WTC11 (cell line): ENCODE results near the gene MYPN. TPM values are rescaled to one million over a fixed set of nuclear protein-coding genes. Genes with fewer than 3 reads are reported as not detected.

ENCODE experiments used
- ATAC-seq: fragments of 200-7000 bp; cut with Tn5 transposase; 2 replicates; pipeline ENCODE4 v1.10.0; 2021; ENCODE audit warnings: mild to moderate bottlenecking, moderate library complexity
- CTCF ChIA-PET: fragments of 300-600 bp; sonication (Branson Sonifier 250); formaldehyde crosslinking; loops from one replicate; lab custom pipeline; 2021; ENCODE audit warnings: antibody characterized with exemption; lab: Charles Lee
- POLR2A ChIA-PET: fragments of 350-600 bp; sonication (Branson Sonifier 250); formaldehyde crosslinking; loops from one replicate; lab custom pipeline; 2021; ENCODE audit warnings: antibody characterized with exemption; lab: Charles Lee
- DNase-seq: peaks from one replicate; pipeline ENCODE4 v3.0.0; 2021; ENCODE audit warnings: low spot score
- H3K27ac Mint-ChIP-seq: 2 replicates; pipeline ENCODE4 v1.8.0; 2021; ENCODE audit warnings: mixed read lengths
- H3K27me3 Mint-ChIP-seq: 2 replicates; pipeline ENCODE4 v1.8.0; 2021; ENCODE audit warnings: low read depth, mild to moderate bottlenecking, moderate library complexity, mixed read lengths
- H3K36me3 Mint-ChIP-seq: 2 replicates; pipeline ENCODE4 v1.8.0; 2021; ENCODE audit warnings: mixed read lengths
- H3K4me1 Mint-ChIP-seq: 2 replicates; pipeline ENCODE4 v1.8.0; 2022; ENCODE audit warnings: mixed read lengths
- H3K4me3 Mint-ChIP-seq: 2 replicates; pipeline ENCODE4 v1.8.0; 2021; ENCODE audit warnings: mild to moderate bottlenecking, moderate library complexity, mixed read lengths
- H3K9me3 Mint-ChIP-seq: 2 replicates; pipeline ENCODE4 v1.8.0; 2021; ENCODE audit warnings: mixed read lengths
- CBFB ChIP-seq: sonication (generic); formaldehyde crosslinking; IDR thresholded peaks from 2 replicates; pipeline ENCODE4 v1.8.1; 2022; ENCODE audit warnings: mild to moderate bottlenecking, low read depth, missing genetic modification reagents
- CREM ChIP-seq: sonication (generic); formaldehyde crosslinking; IDR thresholded peaks from 2 replicates; pipeline ENCODE4 v1.8.1; 2022; ENCODE audit warnings: mild to moderate bottlenecking, missing genetic modification reagents, moderate library complexity
- FOXP1 ChIP-seq: sonication (generic); formaldehyde crosslinking; IDR thresholded peaks from 2 replicates; pipeline ENCODE4 v1.8.0; 2022; ENCODE audit warnings: missing genetic modification reagents, mild to moderate bottlenecking, moderate library complexity, borderline replicate concordance
- GABPB1 ChIP-seq: sonication (generic); formaldehyde crosslinking; IDR thresholded peaks from 2 replicates; pipeline ENCODE4 v1.8.1; 2023; ENCODE audit warnings: mild to moderate bottlenecking, missing genetic modification reagents
- HMGA2 ChIP-seq: fragments of 250-450 bp; sonication (Bioruptor Pico); IDR thresholded peaks from 2 replicates; pipeline ENCODE4 v1.4.0; 2021; ENCODE audit warnings: mild to moderate bottlenecking, moderate library complexity
- KAT7 ChIP-seq: sonication (generic); formaldehyde crosslinking; IDR thresholded peaks from 2 replicates; pipeline ENCODE4 v1.8.1; 2023; ENCODE audit warnings: missing genetic modification reagents, mild to moderate bottlenecking, borderline replicate concordance
- TCF7 ChIP-seq: sonication (generic); formaldehyde crosslinking; IDR thresholded peaks from 2 replicates; pipeline ENCODE4 v1.8.0; 2022; ENCODE audit warnings: mild to moderate bottlenecking, low read depth, missing genetic modification reagents, moderate library complexity
- ZNF219 ChIP-seq: sonication (generic); formaldehyde crosslinking; IDR thresholded peaks from 2 replicates; pipeline ENCODE4 v1.8.0; 2023; ENCODE audit warnings: missing genetic modification reagents, mild to moderate bottlenecking, borderline replicate concordance
- ZNF423 ChIP-seq: fragments of 250-450 bp; sonication (Bioruptor Pico); IDR thresholded peaks from 2 replicates; pipeline ENCODE4 v2.1.2; 2022; ENCODE audit warnings: mild to moderate bottlenecking, moderate library complexity
- total RNA-seq: library from RNA; stranded (reverse); gene quantifications from 3 replicates; pipeline ENCODE4 v1.2.3, GENCODE V29; 2021
- TF ChIP-seq, protein P1 (sequence below): fragments of 250-450 bp; sonication (Bioruptor Pico); IDR thresholded peaks from 2 replicates; pipeline ENCODE4 v1.9.0; 2021; ENCODE audit warnings: mild to moderate bottlenecking
- TF ChIP-seq, protein P2 (sequence below): fragments of 250-450 bp; sonication (Bioruptor Pico); conservative IDR thresholded peaks from 2 replicates; pipeline ENCODE4 v1.9.0; 2021; ENCODE audit warnings: mild to moderate bottlenecking
- TF ChIP-seq, protein P3 (sequence below): fragments of 250-450 bp; sonication (Bioruptor Pico); IDR thresholded peaks from 2 replicates; pipeline ENCODE4 v1.9.0; 2021; ENCODE audit warnings: mild to moderate bottlenecking, borderline replicate concordance
- TF ChIP-seq, protein P4 (sequence below): sonication (generic); formaldehyde crosslinking; IDR thresholded peaks from 2 replicates; pipeline ENCODE4 v1.8.1; 2022; ENCODE audit warnings: low read depth, mild to moderate bottlenecking, moderate library complexity, missing genetic modification reagents, borderline replicate concordance
- TF ChIP-seq, protein P5 (sequence below): sonication (generic); formaldehyde crosslinking; IDR thresholded peaks from 2 replicates; pipeline ENCODE4 v1.8.1; 2022; ENCODE audit warnings: low read depth, missing genetic modification reagents, borderline replicate concordance

Gene MYPN
- total RNA-seq, 1 experiment from 2014 or later = not detected

DNA sequence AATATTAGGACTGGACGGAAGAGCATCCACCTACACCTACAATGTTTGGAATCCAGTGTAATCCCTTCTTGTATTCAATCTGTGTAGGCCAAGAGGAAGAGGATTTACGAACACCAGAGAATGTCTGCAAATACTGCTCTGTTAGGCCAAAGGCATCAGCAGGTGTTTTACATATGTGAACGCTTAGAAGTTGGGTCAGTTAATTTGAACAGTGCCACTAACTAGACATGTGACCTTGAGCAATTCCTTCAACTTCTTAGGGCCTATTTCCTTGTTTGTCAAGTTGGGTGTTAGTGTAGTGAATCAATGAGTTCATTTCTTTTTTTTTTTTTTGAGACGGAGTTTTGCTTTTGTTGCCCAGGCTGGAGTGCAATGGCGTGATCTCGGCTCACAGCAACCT is 35.4 kb downstream of the MYPN start (continued):
- TF ChIP-seq, protein P1, sequence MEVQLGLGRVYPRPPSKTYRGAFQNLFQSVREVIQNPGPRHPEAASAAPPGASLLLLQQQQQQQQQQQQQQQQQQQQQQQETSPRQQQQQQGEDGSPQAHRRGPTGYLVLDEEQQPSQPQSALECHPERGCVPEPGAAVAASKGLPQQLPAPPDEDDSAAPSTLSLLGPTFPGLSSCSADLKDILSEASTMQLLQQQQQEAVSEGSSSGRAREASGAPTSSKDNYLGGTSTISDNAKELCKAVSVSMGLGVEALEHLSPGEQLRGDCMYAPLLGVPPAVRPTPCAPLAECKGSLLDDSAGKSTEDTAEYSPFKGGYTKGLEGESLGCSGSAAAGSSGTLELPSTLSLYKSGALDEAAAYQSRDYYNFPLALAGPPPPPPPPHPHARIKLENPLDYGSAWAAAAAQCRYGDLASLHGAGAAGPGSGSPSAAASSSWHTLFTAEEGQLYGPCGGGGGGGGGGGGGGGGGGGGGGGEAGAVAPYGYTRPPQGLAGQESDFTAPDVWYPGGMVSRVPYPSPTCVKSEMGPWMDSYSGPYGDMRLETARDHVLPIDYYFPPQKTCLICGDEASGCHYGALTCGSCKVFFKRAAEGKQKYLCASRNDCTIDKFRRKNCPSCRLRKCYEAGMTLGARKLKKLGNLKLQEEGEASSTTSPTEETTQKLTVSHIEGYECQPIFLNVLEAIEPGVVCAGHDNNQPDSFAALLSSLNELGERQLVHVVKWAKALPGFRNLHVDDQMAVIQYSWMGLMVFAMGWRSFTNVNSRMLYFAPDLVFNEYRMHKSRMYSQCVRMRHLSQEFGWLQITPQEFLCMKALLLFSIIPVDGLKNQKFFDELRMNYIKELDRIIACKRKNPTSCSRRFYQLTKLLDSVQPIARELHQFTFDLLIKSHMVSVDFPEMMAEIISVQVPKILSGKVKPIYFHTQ (CRISPR knock-in tag) = no peak
- no peak for TF ChIP-seq GABPB1
- TF ChIP-seq HMGA2 (CRISPR knock-in tag) = no peak
- TF ChIP-seq, protein P2, sequence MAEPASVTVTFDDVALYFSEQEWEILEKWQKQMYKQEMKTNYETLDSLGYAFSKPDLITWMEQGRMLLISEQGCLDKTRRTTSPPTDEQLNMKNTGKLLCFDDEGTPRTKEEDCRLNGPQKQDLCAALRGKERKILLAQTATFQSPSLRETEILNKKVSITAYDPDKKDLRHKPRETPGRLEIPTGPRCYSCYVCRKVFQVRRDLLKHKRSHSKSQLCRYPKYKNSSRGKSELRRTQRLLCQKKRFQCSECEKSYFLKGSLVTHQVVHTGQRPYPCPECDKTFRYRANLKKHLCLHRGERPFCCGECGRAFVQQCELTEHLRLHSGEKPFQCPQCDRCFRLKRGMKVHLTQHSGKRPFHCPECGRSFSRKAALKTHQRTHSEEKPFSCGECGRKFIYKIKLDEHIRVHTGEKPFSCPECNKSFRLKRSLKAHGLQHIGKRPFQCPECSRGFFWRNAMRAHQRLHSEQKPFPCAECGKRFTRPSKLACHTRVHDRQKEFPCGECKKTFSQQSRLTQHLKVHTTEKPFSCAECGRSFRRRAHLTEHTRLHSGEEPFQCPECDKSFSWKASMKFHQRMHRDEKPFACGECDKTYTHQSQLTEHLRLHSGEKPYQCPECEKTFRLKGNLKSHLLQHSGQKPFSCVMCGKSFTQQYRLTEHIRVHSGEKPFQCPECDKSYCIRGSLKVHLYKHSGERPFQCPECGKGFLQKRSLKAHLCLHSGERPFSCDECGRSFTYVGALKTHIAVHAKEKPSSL (CRISPR knock-in tag) = no peak
- TF ChIP-seq, protein P3, sequence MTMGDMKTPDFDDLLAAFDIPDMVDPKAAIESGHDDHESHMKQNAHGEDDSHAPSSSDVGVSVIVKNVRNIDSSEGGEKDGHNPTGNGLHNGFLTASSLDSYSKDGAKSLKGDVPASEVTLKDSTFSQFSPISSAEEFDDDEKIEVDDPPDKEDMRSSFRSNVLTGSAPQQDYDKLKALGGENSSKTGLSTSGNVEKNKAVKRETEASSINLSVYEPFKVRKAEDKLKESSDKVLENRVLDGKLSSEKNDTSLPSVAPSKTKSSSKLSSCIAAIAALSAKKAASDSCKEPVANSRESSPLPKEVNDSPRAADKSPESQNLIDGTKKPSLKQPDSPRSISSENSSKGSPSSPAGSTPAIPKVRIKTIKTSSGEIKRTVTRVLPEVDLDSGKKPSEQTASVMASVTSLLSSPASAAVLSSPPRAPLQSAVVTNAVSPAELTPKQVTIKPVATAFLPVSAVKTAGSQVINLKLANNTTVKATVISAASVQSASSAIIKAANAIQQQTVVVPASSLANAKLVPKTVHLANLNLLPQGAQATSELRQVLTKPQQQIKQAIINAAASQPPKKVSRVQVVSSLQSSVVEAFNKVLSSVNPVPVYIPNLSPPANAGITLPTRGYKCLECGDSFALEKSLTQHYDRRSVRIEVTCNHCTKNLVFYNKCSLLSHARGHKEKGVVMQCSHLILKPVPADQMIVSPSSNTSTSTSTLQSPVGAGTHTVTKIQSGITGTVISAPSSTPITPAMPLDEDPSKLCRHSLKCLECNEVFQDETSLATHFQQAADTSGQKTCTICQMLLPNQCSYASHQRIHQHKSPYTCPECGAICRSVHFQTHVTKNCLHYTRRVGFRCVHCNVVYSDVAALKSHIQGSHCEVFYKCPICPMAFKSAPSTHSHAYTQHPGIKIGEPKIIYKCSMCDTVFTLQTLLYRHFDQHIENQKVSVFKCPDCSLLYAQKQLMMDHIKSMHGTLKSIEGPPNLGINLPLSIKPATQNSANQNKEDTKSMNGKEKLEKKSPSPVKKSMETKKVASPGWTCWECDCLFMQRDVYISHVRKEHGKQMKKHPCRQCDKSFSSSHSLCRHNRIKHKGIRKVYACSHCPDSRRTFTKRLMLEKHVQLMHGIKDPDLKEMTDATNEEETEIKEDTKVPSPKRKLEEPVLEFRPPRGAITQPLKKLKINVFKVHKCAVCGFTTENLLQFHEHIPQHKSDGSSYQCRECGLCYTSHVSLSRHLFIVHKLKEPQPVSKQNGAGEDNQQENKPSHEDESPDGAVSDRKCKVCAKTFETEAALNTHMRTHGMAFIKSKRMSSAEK (CRISPR knock-in tag) = no peak
- no peak for TF ChIP-seq TCF7 (CRISPR knock-in tag)

DNA sequence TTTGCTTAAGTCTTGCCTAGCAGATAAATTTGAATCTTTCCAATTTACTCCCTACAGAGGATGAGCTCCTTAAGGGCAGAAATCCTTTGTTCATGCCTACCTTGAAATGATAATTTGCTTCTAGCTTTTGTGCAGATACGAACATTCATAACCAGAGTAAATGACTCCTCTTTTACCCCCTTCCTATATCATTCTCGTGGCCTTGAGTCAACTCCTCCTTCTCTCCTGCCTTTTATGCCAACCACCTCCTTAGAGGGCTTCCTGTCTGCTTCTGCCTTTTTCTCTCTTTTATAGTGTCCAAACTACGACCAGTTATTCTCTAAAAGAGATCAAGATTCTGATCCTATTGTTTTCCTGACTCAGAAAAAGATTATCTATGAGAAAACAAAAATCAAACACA is 36.4 kb downstream of the MYPN start:
- H3K27ac Mint-ChIP-seq = no peak overlapping the region
- 0 out of 2 replicates have a peak, but pooled peaks cover 4% of the 10 kb centered on the region for H3K4me1 Mint-ChIP-seq
- ChIA-PET POLR2A (no interaction called here), CTCF (no interaction called here)
- H3K27me3 Mint-ChIP-seq = no peaks in the 10 kb centered on the region
- no peaks in the 10 kb centered on the region for H3K36me3 Mint-ChIP-seq
- ATAC-seq = no peak
- no peak for DNase-seq
- no peak overlapping the region for H3K4me3 Mint-ChIP-seq
- TF ChIP-seq FOXP1 (CRISPR knock-in tag) = no peak
- no peaks in the 10 kb centered on the region for H3K9me3 Mint-ChIP-seq

DNA sequence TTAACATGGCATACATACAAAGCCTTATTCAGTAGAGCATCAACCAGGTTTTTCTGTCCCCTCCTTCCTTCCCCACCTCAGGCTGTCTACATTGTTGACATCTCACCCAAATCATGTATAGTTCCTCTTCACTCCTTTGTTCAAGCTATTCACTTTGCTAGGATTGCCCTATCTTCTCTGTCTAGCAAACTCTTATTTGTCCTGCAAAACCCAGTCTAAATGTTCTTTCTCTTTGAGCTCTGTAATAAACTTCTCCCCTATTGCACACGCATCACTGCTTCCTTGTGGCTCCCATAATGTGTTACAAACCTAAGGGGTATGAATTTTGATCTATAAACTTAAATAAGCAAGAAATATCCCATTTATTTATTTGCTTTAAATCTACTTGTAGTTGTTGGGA is 36.8 kb downstream of the MYPN start:
- no peak for TF ChIP-seq CBFB (CRISPR knock-in tag)
- TF ChIP-seq, protein P4, sequence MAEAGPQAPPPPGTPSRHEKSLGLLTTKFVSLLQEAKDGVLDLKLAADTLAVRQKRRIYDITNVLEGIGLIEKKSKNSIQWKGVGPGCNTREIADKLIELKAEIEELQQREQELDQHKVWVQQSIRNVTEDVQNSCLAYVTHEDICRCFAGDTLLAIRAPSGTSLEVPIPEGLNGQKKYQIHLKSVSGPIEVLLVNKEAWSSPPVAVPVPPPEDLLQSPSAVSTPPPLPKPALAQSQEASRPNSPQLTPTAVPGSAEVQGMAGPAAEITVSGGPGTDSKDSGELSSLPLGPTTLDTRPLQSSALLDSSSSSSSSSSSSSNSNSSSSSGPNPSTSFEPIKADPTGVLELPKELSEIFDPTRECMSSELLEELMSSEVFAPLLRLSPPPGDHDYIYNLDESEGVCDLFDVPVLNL (CRISPR knock-in tag) = no peak
- TF ChIP-seq KAT7 (CRISPR knock-in tag) = no peak
- no peak for TF ChIP-seq CREM (CRISPR knock-in tag)
- TF ChIP-seq, protein P5, sequence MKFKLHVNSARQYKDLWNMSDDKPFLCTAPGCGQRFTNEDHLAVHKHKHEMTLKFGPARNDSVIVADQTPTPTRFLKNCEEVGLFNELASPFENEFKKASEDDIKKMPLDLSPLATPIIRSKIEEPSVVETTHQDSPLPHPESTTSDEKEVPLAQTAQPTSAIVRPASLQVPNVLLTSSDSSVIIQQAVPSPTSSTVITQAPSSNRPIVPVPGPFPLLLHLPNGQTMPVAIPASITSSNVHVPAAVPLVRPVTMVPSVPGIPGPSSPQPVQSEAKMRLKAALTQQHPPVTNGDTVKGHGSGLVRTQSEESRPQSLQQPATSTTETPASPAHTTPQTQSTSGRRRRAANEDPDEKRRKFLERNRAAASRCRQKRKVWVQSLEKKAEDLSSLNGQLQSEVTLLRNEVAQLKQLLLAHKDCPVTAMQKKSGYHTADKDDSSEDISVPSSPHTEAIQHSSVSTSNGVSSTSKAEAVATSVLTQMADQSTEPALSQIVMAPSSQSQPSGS (CRISPR knock-in tag) = no peak
- TF ChIP-seq ZNF219 (CRISPR knock-in tag) = no peak
- no peak for TF ChIP-seq ZNF423
- TF ChIP-seq, all 79 proteins: peak for 0
- CTCF ChIA-PET = no interaction called here
- DNase-seq = no peak
- ATAC-seq = no peak
- H3K4me1 Mint-ChIP-seq = peaks cover 5% of the 10 kb centered on the region; the same call in 1 of the 2 replicates
- no peaks in the 10 kb centered on the region for H3K9me3 Mint-ChIP-seq
- no peaks in the 10 kb centered on the region for H3K27me3 Mint-ChIP-seq
- H3K27ac Mint-ChIP-seq = no peak overlapping the region
- POLR2A ChIA-PET = no interaction called here
- H3K36me3 Mint-ChIP-seq = no peaks in the 10 kb centered on the region
- H3K4me3 Mint-ChIP-seq = no peak overlapping the region
